Testis (tissue), 2 donors: ENCODE results near the gene SEMA4D.

Experiments used
- POLR2A ChIP-seq: fragments of 450-650 bp; IDR thresholded peaks from one replicate; pipeline ENCODE4 v1.6.1; 2017; ENCODE audit warnings: antibody characterized with exemption, mild to moderate bottlenecking, moderate library complexity
- TF ChIP-seq, protein P1 (sequence below), 3 experiments: fragments of 450-650 bp in 2 of 3; fragments of 200-600 bp in 1 of 3; sonication (generic) in 1 of 3; IDR thresholded peaks; one replicate each; pipeline ENCODE4 v1.5.1; 2016 to 2019; ENCODE audit warnings: antibody characterized with exemption in 3 of 3, mild to moderate bottlenecking in 2 of 3, moderate library complexity in 1 of 3

DNA sequence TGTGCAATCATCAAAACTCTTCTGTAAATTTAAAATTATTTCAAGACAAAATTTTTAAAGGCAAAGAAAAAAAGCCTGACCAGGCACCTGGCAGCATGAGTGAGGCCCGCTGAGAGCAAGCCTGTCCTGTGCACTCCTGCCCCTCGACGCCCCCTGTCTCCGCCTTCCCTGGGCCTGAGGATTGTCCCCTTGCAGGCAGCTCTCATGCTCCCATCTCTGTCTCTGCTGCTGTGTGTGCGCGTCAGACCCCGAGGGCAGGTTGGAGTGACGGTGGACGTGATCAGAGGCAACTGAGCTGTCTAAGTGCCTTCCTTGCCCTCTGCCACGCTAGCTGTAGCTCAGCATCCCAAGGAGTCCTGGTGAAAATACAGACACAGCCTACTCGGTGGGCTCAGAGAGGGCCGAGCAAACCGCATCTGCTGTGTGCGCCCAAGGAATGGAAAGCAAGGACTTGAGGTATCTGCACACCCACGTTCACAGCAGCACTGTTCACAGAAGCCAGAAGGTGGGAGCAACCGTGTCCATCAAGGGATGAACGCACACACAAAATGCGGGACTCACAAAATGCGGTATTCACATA, 114.1 kb downstream of the SEMA4D start:
- TF ChIP-seq, protein P1, sequence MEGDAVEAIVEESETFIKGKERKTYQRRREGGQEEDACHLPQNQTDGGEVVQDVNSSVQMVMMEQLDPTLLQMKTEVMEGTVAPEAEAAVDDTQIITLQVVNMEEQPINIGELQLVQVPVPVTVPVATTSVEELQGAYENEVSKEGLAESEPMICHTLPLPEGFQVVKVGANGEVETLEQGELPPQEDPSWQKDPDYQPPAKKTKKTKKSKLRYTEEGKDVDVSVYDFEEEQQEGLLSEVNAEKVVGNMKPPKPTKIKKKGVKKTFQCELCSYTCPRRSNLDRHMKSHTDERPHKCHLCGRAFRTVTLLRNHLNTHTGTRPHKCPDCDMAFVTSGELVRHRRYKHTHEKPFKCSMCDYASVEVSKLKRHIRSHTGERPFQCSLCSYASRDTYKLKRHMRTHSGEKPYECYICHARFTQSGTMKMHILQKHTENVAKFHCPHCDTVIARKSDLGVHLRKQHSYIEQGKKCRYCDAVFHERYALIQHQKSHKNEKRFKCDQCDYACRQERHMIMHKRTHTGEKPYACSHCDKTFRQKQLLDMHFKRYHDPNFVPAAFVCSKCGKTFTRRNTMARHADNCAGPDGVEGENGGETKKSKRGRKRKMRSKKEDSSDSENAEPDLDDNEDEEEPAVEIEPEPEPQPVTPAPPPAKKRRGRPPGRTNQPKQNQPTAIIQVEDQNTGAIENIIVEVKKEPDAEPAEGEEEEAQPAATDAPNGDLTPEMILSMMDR (IDR thresholded peaks at IDR 0.05), result no peak
- TF ChIP-seq POLR2A, result no peak
